ENCODE measurements around the gene TECTA.

Gene TECTA

DNA sequence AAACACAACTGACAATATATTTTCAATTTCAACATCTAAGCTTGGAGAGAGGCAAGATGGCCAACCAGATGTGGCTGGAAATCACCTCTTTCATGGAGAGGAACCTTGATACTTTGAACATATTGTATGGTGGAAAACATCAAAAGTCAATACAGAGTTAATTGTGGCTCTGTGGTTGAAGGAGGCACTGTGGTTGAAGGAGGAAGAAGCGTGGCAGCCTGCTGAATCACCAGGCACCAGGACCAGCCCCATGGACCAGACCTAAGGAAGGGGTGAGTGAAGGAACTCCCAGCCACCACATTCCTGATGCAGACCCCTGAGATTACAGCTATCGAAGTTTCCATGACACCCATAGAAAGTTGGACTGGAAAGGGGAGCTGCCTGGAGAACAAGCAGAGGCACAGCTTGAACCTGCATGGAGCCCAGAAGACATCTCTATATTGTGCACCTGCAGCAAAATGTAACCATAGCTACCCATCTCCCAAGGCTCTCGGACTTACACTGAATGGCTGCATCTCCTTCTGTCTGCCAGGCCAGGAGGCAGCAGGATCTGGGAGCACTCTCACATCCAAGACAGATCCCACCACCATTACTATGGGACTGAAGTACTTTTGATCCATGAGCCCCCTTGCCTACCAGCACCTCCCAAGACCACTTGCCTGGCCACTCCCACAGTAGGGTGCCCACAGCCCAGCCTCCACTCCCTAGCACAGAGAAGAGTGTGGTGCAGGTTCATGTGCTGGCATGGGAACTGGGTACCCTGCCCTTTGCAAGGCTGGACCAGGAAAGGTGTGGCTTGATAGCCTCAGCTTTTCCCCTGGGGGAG, 111.7 kb downstream of the TECTA start:
- no peak overlapping the region for H3K27ac ChIP-seq (replicated peaks)
- TF ChIP-seq, protein P1, sequence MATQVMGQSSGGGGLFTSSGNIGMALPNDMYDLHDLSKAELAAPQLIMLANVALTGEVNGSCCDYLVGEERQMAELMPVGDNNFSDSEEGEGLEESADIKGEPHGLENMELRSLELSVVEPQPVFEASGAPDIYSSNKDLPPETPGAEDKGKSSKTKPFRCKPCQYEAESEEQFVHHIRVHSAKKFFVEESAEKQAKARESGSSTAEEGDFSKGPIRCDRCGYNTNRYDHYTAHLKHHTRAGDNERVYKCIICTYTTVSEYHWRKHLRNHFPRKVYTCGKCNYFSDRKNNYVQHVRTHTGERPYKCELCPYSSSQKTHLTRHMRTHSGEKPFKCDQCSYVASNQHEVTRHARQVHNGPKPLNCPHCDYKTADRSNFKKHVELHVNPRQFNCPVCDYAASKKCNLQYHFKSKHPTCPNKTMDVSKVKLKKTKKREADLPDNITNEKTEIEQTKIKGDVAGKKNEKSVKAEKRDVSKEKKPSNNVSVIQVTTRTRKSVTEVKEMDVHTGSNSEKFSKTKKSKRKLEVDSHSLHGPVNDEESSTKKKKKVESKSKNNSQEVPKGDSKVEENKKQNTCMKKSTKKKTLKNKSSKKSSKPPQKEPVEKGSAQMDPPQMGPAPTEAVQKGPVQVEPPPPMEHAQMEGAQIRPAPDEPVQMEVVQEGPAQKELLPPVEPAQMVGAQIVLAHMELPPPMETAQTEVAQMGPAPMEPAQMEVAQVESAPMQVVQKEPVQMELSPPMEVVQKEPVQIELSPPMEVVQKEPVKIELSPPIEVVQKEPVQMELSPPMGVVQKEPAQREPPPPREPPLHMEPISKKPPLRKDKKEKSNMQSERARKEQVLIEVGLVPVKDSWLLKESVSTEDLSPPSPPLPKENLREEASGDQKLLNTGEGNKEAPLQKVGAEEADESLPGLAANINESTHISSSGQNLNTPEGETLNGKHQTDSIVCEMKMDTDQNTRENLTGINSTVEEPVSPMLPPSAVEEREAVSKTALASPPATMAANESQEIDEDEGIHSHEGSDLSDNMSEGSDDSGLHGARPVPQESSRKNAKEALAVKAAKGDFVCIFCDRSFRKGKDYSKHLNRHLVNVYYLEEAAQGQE (IDR thresholded peaks at IDR 0.05; ENCODE audit: insufficient replicate concordance, low read depth) = no peak
- TF ChIP-seq, protein P2, sequence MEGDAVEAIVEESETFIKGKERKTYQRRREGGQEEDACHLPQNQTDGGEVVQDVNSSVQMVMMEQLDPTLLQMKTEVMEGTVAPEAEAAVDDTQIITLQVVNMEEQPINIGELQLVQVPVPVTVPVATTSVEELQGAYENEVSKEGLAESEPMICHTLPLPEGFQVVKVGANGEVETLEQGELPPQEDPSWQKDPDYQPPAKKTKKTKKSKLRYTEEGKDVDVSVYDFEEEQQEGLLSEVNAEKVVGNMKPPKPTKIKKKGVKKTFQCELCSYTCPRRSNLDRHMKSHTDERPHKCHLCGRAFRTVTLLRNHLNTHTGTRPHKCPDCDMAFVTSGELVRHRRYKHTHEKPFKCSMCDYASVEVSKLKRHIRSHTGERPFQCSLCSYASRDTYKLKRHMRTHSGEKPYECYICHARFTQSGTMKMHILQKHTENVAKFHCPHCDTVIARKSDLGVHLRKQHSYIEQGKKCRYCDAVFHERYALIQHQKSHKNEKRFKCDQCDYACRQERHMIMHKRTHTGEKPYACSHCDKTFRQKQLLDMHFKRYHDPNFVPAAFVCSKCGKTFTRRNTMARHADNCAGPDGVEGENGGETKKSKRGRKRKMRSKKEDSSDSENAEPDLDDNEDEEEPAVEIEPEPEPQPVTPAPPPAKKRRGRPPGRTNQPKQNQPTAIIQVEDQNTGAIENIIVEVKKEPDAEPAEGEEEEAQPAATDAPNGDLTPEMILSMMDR (IDR thresholded peaks at IDR 0.05; ENCODE audit: insufficient read depth, low read length) = no peak
- TF ChIP-seq POLR2AphosphoS5 (IDR thresholded peaks at IDR 0.05; ENCODE audit: low read depth) (no peak), GABPA (IDR thresholded peaks at IDR 0.05; ENCODE audit: low read depth) (no peak)
- H3K27me3 ChIP-seq (ENCODE audit: insufficient read depth, poor library complexity, severe bottlenecking) = peaks cover 6% of the 10 kb centered on the region
- H3K4me3 ChIP-seq (replicated peaks; ENCODE audit: insufficient read depth, low read length) = no peak overlapping the region
- no peak for DNase-seq (ENCODE audit: low read depth in 1 of 2, low spot score in 1 of 2)

DNA sequence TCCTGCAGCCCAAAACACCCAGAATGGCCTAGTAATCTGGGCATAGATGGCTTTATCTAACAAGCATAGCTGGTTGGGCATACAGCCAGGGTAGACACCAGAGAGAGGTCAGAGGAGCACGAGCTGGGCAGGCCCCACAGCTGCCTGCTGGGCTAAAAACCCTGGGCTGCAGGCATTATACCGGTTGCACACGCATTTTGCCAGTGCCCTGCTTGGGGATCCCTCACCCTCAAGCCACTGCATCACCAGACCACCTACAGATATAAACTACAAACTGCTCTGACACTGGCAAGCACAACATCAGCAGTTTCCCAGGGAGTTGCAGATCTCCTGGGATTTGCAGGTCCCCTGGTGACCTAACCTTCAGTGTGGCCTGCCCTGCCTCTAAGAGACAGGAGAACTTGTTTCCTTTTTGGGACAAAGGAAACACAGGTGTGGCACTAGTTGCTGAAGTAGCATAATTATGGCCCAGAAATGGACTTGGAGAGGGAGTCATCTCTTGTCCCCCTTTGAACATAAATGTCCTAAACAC, 112.4 kb downstream of the TECTA start:
- TF ChIP-seq, protein P2 (IDR thresholded peaks at IDR 0.05; ENCODE audit: insufficient read depth, low read length) = no peak
- TF ChIP-seq POLR2AphosphoS5 (IDR thresholded peaks at IDR 0.05; ENCODE audit: low read depth) = no peak
- TF ChIP-seq GABPA (IDR thresholded peaks at IDR 0.05; ENCODE audit: low read depth) = no peak
- TF ChIP-seq SPI1 (IDR thresholded peaks at IDR 0.05; ENCODE audit: borderline replicate concordance, low read depth) = no peak
- TF ChIP-seq, protein P1 (IDR thresholded peaks at IDR 0.05; ENCODE audit: insufficient replicate concordance, low read depth) = no peak
- no peak overlapping the region for H3K27ac ChIP-seq (replicated peaks)
- DNase-seq (ENCODE audit: low read depth in 1 of 2, low spot score in 1 of 2) = no peak
- no peak overlapping the region for H3K4me3 ChIP-seq (replicated peaks; ENCODE audit: insufficient read depth, low read length)
- H3K27me3 ChIP-seq (ENCODE audit: insufficient read depth, poor library complexity, severe bottlenecking) = peaks cover 6% of the 10 kb centered on the region

DNA sequence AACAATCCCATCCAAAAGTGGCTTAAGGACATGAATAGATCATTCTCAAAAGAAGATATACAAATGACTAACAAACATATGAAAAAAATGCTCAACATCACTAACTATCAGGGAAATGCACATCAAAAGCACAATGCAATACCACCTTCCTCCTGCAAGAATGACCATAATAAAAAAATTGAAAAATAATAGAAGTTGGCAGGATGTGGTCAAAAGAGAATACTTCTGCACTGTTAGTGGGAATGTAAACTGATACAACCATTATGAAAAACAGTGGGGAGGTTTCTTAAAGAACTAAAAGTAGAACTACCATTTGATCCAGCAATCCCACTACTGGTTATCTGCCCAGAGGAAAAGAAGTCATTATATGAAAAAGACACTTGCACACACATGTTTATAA, 113.8 kb downstream of the TECTA start:
- no peak overlapping the region for H3K4me3 ChIP-seq (replicated peaks; ENCODE audit: insufficient read depth, low read length)
- peaks cover 6% of the 10 kb centered on the region for H3K27me3 ChIP-seq (ENCODE audit: insufficient read depth, poor library complexity, severe bottlenecking)
- H3K27ac ChIP-seq (replicated peaks) = no peak overlapping the region
- TF ChIP-seq GABPA (IDR thresholded peaks at IDR 0.05; ENCODE audit: low read depth) (no peak), POLR2AphosphoS5 (IDR thresholded peaks at IDR 0.05; ENCODE audit: low read depth) (no peak), SPI1 (IDR thresholded peaks at IDR 0.05; ENCODE audit: borderline replicate concordance, low read depth) (no peak)
- TF ChIP-seq, protein P1 (IDR thresholded peaks at IDR 0.05; ENCODE audit: insufficient replicate concordance, low read depth) = no peak
- TF ChIP-seq, protein P2 (IDR thresholded peaks at IDR 0.05; ENCODE audit: insufficient read depth, low read length) = no peak
- DNase-seq (ENCODE audit: low read depth in 1 of 2, low spot score in 1 of 2) = no peak

Measured in HL-60 (cell line).